ENCODE results near the gene ATP1B3. TPM values are rescaled to one million over a fixed set of nuclear protein-coding genes. Genes with fewer than 3 reads are reported as not detected.

ATP1B3 gene
- total and polyA plus RNA-seq, 2 experiments from 2014 or later: 123 to 316 TPM

- no peaks in the 10 kb centered on the region for H3K4me1 ChIP-seq (ENCODE audit: insufficient read depth)
- H3K27ac ChIP-seq: no peak overlapping the region
- TF ChIP-seq CTCF (IDR thresholded peaks at IDR 0.05; ENCODE audit: poor library complexity) (no peak), EZH2phosphoT487 (IDR thresholded peaks at IDR 0.05; ENCODE audit: low read depth, severe bottlenecking, unreplicated experiment) (no peak), EZH2 (IDR thresholded peaks at IDR 0.05; ENCODE audit: borderline replicate concordance) (no peak)
- H3K9me3 ChIP-seq (ENCODE audit: low read depth): no peaks in the 10 kb centered on the region
- no peak overlapping the region for H3K4me2 ChIP-seq
- no peaks in the 10 kb centered on the region for H3K36me3 ChIP-seq (replicated peaks; ENCODE audit: insufficient read depth, low read depth)
- no peaks in the 10 kb centered on the region for H3K27me3 ChIP-seq
- no peaks in the 10 kb centered on the region for H3K79me2 ChIP-seq
- DNase-seq (ENCODE audit: low spot score): no peak
- H4K20me1 ChIP-seq (ENCODE audit: insufficient read depth, poor library complexity, severe bottlenecking): no peaks in the 10 kb centered on the region
- no peaks in the 10 kb centered on the region for H3K9me2 ChIP-seq (replicated peaks; ENCODE audit: insufficient read depth)
- H2AFZ ChIP-seq: no peak overlapping the region
- H3K4me3 ChIP-seq: no peak overlapping the region
- 90% methylated on average over 4 of the region's 4 CpGs for WGBS (ENCODE audit: low lambda C conversion rate, missing lambda C conversion rate)
Observed at GRCh38 chr3:141930801-141931200, 54.4 kb downstream of the ATP1B3 start.

DNA sequence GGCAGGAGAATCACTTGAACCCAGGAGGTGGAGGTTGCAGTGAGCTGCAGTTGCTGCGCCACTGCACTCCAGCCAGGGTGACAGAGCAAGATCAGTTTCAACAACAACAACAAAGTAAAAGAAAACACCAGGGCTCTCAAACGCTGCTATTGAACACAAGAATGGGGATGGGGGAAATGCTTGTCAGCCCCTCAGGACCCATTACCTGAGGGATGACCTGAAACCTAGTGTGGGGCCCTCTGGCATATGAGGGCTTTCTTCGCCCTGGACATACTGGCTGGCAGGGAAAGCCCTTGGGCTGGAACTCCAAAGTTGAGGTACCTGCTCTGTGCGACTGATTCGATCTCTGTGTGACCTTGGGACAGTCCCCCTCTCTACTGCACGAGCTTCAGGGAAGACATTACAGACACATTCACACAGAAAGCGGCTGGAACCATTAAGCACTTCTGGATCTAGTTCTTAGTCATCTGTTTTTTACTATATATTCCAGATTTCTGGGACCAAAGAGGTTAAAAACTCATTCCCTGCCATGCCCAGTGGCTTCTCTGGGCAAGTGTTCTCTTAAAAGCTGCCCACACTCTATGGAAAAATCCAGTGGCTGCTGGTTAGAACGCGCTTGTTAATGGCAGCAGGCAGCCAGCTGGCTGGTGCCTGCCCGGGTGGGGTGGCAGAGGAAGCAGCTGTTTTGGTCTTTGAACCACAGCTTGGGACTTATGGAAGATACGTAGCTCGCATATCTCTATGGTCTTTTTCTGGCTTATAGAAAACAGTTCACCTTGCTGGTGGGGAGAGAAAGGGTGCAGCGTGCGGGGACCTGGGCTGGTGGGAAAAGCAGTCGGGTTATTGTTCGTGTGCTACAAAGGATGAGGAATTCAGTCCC lies 57.2 kb downstream of the ATP1B3 start:
- Histone ChIP-seq H3K9me2 (replicated peaks; ENCODE audit: insufficient read depth) (no peaks in the 10 kb centered on the region), H3K9me3 (ENCODE audit: low read depth) (no peaks in the 10 kb centered on the region), H2AFZ (no peak overlapping the region), H3K4me2 (no peak overlapping the region), H3K27ac (no peak overlapping the region), H3K4me1 (ENCODE audit: insufficient read depth) (no peaks in the 10 kb centered on the region), H4K20me1 (ENCODE audit: insufficient read depth, poor library complexity, severe bottlenecking) (no peaks in the 10 kb centered on the region), H3K27me3 (no peaks in the 10 kb centered on the region), H3K36me3 (replicated peaks; ENCODE audit: insufficient read depth, low read depth) (no peaks in the 10 kb centered on the region), H3K4me3 (no peak overlapping the region), H3K79me2 (no peaks in the 10 kb centered on the region)
- no peak for TF ChIP-seq CTCF (IDR thresholded peaks at IDR 0.05; ENCODE audit: poor library complexity)
- no peak for DNase-seq (ENCODE audit: low spot score)
- WGBS (ENCODE audit: low lambda C conversion rate, missing lambda C conversion rate): 92% methylated on average over 16 of the region's 16 CpGs

DNA sequence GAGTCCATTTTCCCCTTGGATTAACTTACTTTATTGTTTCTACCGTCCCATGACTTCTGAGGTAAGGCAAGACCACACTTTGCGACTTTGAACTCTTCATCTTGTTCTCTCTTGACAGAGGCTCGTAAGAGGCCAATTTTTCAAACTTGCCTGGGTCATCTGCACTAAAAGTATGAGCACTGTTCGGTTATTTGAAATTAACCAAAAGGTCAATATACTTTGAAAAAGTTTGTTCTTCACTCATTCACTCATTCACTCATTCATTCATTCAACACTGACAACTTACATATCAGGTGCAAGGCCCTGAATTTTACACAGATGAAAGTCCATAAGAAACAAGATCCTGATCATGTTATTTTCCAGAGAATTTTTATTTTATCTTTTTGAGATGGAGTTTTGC lies 57.9 kb downstream of the ATP1B3 start:
- Histone ChIP-seq H3K27ac (no peak overlapping the region), H3K27me3 (no peaks in the 10 kb centered on the region), H4K20me1 (ENCODE audit: insufficient read depth, poor library complexity, severe bottlenecking) (no peaks in the 10 kb centered on the region), H3K4me1 (ENCODE audit: insufficient read depth) (no peaks in the 10 kb centered on the region), H3K4me2 (no peak overlapping the region), H3K79me2 (no peaks in the 10 kb centered on the region), H3K36me3 (replicated peaks; ENCODE audit: insufficient read depth, low read depth) (no peaks in the 10 kb centered on the region), H2AFZ (no peak overlapping the region), H3K4me3 (no peak overlapping the region), H3K9me3 (ENCODE audit: low read depth) (no peaks in the 10 kb centered on the region), H3K9me2 (replicated peaks; ENCODE audit: insufficient read depth) (no peaks in the 10 kb centered on the region)
- no peak for TF ChIP-seq EZH2phosphoT487 (IDR thresholded peaks at IDR 0.05; ENCODE audit: low read depth, severe bottlenecking, unreplicated experiment)
- no peak for TF ChIP-seq EZH2 (IDR thresholded peaks at IDR 0.05; ENCODE audit: borderline replicate concordance)
- no peak for TF ChIP-seq CTCF (IDR thresholded peaks at IDR 0.05; ENCODE audit: poor library complexity)
- no peak for DNase-seq (ENCODE audit: low spot score)
- WGBS (ENCODE audit: low lambda C conversion rate, missing lambda C conversion rate): 89% methylated on average over 4 of the region's 4 CpGs

Data from hepatocyte (in vitro differentiated cells).